Measurements from ENCODE around the gene BRPF3. TPM values are rescaled to one million over a fixed set of nuclear protein-coding genes. Genes with fewer than 3 reads are reported as not detected.
A peak's percentile ranks its signal among the peaks of the same experiment; 100 is the strongest.

The BRPF3 gene
- total and polyA plus RNA-seq, 2 donors, result 15.3 to 17.5 TPM

DNA sequence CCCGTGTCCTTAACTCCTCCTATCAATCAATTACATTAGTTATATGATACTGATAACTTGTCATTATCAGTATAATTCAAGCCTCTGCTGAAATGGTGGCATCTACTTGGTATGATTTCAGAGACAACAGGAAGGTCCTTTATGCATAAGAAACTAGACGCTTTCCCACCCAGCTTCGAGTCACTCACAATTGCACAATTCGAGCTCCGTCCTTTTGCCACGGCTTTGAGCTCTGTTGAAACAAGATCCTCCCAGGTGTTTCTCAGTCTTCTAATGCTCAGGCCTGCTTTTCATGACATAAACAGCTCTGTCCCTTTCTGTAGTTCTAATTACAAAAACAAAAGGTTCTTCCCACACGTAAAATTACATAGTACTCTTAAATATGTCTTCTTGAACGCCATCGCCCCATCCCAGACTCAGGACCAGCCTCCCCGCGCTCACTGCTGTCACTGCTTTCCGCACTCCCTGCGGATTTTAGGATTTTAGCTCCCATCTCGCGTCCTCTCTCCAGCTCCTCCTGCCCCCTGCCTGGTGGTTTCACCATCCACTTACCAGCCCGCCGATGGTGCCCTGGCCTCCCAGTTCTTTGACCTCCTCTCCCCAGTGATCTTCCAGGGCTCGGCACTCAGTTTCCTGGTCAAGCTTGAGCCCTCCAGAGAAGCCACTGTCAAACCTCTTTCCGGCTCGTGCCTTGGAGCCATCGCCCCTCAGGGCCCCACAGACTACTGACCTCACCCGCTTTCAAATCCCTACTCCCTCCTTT lies 50.1 kb downstream of the BRPF3 start:
- Histone ChIP-seq H3K36me3 (ENCODE audit: insufficient read depth) (no peaks in the 10 kb centered on the region), H3K27ac (ENCODE audit: low read depth) (peak overlapping the region; percentile 6), H3K4me3 (ENCODE audit: low read depth, low read length) (no peak overlapping the region), H3K4me1 (ENCODE audit: insufficient read depth) (peaks cover 5% of the 10 kb centered on the region)
- WGBS, result 87% methylated on average over 22 of the region's 22 CpGs
- no peak for DNase-seq (ENCODE audit: extremely low spot score)

DNA sequence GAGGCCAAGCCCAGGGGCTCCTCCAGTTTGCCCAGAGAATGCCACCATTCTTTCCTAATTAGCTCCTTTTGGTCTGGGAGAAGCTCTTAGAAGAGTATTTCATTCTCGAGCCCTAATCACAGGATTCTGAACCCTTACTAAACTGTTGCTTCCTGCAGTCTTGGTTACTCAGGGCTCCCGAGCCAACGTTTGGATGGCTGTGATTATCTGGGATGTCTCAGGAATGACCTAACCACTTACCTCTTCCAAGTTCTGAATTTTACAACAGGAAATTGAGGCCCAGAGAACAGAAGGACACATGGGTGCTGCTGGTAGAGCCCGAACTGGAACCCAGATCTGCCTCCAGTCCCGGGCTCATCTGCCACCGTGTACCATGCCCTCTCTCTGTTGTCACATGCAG lies 51.1 kb downstream of the BRPF3 start:
- Histone ChIP-seq H3K27ac (ENCODE audit: low read depth) (no peak overlapping the region), H3K36me3 (ENCODE audit: insufficient read depth) (no peaks in the 10 kb centered on the region), H3K4me3 (ENCODE audit: low read depth, low read length) (no peak overlapping the region), H3K4me1 (ENCODE audit: insufficient read depth) (peaks cover 5% of the 10 kb centered on the region)
- WGBS, result 56% methylated on average over 6 of the region's 6 CpGs
- DNase-seq (ENCODE audit: extremely low spot score), result no peak

DNA sequence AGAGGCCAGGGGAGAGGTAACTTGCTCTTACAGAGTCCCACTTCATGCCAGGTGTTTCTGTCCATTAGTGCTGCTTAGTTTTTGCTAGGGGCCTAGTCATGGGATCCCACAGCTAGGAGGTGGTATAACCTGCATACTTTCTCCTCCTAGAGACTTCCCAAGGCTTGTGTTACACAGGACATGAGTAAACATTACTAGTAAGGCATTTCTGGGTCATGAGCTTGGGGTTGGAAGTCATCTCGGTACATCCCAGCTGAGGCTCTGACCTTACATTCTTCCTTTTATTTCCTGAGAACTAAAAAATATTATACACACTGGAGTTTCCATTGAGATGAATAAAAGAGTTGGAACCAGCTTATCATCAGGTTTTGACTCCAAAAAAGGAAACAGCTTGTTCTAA lies 52.4 kb downstream of the BRPF3 start:
- Histone ChIP-seq H3K4me3 (ENCODE audit: low read depth, low read length) (no peak overlapping the region), H3K4me1 (ENCODE audit: insufficient read depth) (peaks cover 5% of the 10 kb centered on the region), H3K36me3 (ENCODE audit: insufficient read depth) (no peaks in the 10 kb centered on the region), H3K27ac (ENCODE audit: low read depth) (no peak overlapping the region)
- DNase-seq (ENCODE audit: extremely low spot score), result no peak
- 52% methylated on average over 1 of the region's 1 CpG for WGBS

DNA sequence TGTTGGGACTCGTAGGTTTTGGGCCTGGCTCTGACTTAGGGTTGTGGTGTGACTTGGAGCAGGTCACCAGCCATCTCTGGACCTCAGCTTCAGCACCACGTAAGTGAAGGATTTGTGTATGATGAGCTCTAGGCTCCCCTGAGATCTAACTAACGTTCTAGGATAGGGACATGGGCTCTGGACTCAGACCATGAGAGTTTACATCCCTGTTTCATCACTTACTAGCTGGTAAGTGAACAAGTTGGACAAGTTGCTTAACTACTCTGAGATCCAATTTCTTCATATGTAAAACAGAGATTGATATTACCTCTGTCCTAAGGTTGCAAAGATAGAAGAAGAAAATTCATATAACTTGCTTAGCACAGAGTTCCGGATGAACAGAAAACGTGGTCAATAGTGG lies 53.0 kb downstream of the BRPF3 start:
- no peak overlapping the region for H3K27ac ChIP-seq (ENCODE audit: low read depth)
- no peak for DNase-seq (ENCODE audit: extremely low spot score)
- H3K4me3 ChIP-seq (ENCODE audit: low read depth, low read length), result no peak overlapping the region
- peaks cover 5% of the 10 kb centered on the region for H3K4me1 ChIP-seq (ENCODE audit: insufficient read depth)
- WGBS, result 72% methylated on average over 5 of the region's 5 CpGs
- H3K36me3 ChIP-seq (ENCODE audit: insufficient read depth), result no peaks in the 10 kb centered on the region

DNA sequence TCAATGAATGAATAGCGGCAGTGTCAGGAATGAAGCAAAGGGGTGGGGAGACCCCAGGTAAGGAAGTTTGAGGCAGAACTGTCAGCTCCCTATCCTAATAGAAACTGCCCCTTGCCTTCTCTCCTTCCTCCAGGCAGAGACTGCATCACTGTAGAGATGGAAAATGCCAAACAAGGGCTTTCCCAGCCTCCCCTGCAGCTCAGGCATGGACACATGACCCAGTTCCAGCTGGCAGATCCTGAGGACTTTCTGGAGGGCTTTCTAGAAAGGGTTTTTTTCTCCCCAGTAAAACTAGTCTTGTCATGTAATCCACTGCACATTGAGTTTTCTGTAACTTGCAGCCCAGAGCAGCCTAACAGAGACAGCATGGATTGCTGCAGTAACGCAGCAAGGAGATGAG lies 55.5 kb downstream of the BRPF3 start:
- DNase-seq (ENCODE audit: extremely low spot score), result no peak
- H3K36me3 ChIP-seq (ENCODE audit: insufficient read depth), result no peaks in the 10 kb centered on the region
- WGBS, result 88% methylated on average over 2 of the region's 2 CpGs

DNA sequence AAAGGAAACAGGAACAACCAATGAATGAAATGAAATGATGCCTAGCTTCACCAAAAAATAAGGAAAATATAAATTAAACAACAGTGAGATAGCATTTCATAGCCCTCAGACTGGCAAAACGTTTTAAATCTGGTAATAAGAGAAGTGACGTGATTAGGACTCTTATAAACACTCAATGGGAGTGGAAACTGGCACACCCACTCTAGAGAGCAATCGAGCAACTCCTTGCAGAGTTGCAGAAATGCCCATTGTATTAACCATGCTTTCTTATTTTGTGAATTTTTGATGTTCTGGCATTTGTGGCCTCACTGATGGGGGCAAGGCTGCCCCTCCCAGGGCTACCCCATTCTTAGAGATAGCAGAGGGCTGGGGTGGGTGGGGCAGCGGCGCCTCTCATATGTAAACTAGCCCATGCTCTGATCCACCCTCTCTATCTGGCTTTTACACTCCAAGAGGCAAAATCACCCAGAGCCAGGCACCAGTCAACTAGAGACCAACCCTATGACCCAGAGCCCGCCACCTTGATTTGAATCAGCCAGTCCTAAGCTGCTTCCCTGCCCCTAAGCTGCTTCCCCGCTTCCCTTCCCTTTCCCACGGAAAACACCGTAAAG lies 67.0 kb downstream of the BRPF3 start:
- Histone ChIP-seq H3K36me3 (ENCODE audit: insufficient read depth) (no peaks in the 10 kb centered on the region), H3K27ac (ENCODE audit: low read depth) (no peak overlapping the region), H3K4me3 (ENCODE audit: low read depth, low read length) (no peak overlapping the region), H3K4me1 (ENCODE audit: insufficient read depth) (no peaks in the 10 kb centered on the region)
- no peak for DNase-seq (ENCODE audit: extremely low spot score)
- 74% methylated on average over 9 of the region's 9 CpGs for WGBS

More for the DNA sequence above, 55.5 kb downstream of the BRPF3 start:
- no peak overlapping the region for H3K4me3 ChIP-seq (ENCODE audit: low read depth, low read length)
- no peak overlapping the region for H3K27ac ChIP-seq (ENCODE audit: low read depth)
- H3K4me1 ChIP-seq (ENCODE audit: insufficient read depth), result peaks cover 5% of the 10 kb centered on the region

DNA sequence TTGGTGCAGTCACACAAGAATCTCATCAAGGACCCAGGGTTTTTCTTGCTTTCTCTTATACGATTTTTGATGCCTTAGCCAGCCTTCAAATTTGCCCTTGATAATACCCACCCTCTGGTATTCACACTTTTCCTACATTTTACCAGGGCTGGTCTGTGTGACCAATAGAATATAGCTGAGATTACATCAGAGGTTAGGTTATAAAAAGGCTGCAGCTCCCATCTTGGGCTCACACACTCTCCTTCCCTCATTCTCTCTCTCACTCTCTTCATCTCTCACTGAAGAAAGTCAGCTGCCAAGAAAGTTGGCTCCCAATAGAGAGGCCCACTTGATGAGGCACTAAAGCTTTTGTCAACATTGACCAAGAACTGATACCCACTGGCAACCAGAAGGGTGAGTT lies 69.2 kb downstream of the BRPF3 start:
- no peak overlapping the region for H3K4me3 ChIP-seq (ENCODE audit: low read depth, low read length)
- WGBS, result 82% methylated on average over 1 of the region's 1 CpG
- DNase-seq (ENCODE audit: extremely low spot score), result no peak
- no peaks in the 10 kb centered on the region for H3K4me1 ChIP-seq (ENCODE audit: insufficient read depth)
- H3K36me3 ChIP-seq (ENCODE audit: insufficient read depth), result no peaks in the 10 kb centered on the region
- H3K27ac ChIP-seq (ENCODE audit: low read depth), result no peak overlapping the region

DNA sequence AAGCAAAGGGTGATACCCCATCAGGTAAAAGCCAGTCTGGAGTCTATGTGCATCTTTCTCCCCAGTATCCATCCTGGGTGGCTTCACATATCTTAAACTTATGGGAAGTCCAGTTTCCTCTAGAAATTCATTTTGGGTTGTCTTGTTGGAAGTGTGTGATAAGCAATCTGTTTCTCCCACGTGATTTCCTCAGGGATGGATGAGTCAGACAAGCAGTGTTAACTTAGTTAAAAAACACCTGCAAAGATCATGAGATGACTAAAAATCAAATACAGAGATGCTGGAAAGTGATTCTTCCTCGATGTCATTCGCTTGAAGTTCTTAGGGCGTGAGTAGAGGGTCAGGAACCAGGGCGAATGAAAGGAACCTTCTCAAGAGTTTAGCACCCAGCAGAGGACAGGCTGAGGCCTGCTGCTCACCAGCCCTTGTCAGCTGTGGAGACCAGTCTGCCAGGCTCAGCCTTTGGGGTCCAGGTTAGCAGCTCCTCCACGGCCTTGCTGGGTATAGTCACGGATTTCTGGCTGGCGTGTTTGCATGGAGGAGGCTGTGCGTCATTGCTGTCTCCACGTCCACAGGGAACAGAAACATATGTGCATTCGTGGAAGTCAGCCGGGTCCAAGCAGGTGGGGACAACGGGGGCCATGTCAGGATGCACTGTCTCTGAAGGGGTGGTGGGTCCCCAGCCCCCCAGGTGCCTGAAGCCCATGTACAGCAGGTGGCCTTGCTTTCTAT lies 70.5 kb downstream of the BRPF3 start:
- Histone ChIP-seq H3K4me3 (ENCODE audit: low read depth, low read length) (no peak overlapping the region), H3K27ac (ENCODE audit: low read depth) (no peak overlapping the region), H3K36me3 (ENCODE audit: insufficient read depth) (no peaks in the 10 kb centered on the region), H3K4me1 (ENCODE audit: insufficient read depth) (no peaks in the 10 kb centered on the region)
- WGBS, result 91% methylated on average over 13 of the region's 13 CpGs
- DNase-seq (ENCODE audit: extremely low spot score), result no peak

DNA sequence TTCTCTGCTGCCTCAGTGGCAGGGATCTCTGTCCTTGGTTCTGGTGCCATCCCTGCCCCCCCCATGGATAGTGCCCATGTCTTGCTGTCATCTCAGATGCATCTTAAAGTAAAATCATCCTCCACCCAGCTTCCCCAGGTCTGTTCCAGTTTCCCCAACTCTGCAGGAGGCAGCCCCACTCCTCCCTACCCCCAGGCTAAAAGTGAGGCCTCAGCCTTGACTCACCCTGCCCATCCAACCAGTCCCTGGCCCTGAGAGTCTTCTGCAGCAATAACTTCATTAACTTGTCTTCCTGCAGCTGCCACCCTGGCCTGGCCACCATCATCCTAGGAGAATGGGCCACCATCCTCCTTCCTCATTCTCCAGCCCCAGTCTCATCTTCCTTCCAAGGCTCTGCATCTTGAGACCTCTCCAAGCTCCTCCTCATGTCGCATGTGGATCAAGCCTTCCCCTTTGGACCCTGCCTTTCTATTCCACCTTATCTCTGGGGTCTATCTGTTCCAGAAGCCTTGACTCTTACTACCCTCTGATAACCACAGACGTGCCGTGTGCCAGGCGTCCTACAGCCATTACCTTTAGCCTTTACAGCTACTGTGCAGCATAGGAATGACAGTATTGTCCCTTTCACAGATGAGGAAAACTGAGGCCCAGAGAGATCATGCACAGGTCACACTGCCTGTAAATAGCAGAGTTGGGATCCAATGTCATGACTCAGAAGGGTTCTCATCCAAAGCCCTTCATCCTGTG lies 71.4 kb downstream of the BRPF3 start:
- no peak for DNase-seq (ENCODE audit: extremely low spot score)
- H3K4me1 ChIP-seq (ENCODE audit: insufficient read depth), result no peaks in the 10 kb centered on the region

DNA sequence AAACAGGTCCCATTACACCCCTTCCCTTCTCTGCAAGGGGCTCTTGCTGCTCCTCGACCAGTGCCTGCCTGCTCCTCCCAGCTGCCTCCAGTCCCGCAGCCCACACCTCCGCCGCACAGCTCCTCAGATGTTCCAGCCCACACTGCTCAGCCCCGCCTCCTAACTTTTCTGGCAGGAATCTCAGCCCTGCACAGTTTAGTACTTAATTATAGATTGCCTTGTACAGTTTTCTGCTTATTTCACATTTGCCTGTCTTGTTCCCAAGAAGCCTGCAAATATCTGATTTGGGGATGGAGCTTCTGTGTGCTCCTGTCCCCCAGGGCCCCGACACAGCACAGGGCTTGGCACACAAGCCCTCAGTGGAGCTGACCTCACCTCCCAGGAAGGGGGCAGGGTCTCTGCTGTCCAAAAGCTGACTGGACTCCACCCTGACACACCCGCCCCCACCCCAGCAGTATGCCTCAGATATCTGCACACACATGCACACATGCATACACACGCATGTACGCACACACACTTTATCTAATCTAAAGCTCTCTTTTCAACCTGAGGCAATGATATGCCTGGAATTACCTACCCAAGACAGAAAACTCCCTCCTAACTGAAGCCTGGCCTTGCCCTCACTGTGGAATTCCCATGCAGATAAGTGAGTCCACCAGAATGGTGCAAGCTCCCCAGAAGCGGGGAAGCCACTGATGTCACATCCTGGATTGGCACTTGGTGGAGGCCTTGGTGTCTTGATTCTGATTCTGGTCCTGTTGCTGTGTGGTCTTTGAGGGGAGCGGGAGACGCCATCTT lies 72.1 kb downstream of the BRPF3 start:
- DNase-seq (ENCODE audit: extremely low spot score), result no peak

More for the DNA sequence above, 71.4 kb downstream of the BRPF3 start:
- Histone ChIP-seq H3K4me3 (ENCODE audit: low read depth, low read length) (no peak overlapping the region), H3K36me3 (ENCODE audit: insufficient read depth) (no peaks in the 10 kb centered on the region), H3K27ac (ENCODE audit: low read depth) (no peak overlapping the region)
- WGBS, result 91% methylated on average over 4 of the region's 4 CpGs

DNA sequence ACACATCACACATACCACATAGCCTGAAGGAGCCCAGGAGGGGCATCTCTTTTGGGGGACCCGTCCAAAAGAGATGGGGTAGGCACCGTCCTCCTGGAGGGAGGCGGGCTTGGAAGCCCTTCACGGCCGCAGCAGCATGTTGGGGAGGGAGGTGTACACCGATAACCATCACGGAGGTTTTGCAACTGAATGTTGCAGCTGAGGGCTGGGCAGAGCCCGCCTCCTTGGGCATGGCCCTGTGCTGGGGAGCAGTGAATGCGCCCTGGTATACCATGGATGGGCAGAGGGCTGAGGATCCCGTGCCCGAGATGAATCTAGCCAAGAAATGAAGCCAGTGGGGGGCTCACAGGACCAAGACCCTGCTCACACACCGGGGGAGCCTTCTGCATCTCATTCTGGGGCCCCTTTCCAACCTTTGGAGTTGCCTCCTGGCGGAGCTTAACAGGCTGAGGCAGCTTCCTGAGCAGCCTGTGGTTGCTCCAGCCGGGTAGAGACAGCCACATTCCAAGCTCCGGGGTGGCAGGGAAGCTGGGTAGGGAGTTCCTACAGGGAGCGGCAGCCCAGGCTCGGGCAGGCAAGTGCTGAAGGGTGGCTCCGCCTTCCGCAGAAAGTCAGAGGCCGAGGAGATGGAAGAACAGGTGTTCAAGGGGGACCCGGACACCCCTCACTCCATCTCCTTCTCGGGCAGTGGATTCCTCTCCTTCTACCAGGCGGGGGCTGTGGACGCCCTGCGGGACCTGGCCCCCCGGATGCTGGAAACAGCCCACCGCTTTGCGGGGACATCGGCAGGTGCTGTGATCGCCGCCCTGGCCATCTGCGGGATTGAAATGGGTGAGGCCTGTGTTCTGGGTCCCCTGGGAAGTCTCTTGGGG lies 73.5 kb downstream of the BRPF3 start, which contains the start of gene PNPLA1:
Gene PNPLA1 (plus strand): TSS at position 227 of the 872 bp plus-strand sequence. CDS start 400 bp downstream, at position 627.
- H3K4me3 ChIP-seq (ENCODE audit: low read depth, low read length), result no peak within 1 kb of the TSS
- no peak within 1 kb of the TSS for H3K27ac ChIP-seq (ENCODE audit: low read depth)
- DNase-seq (ENCODE audit: extremely low spot score), result no peak
- 71% methylated on average over 32 of the region's 32 CpGs for WGBS
- H3K36me3 ChIP-seq (ENCODE audit: insufficient read depth), result no peaks in the 10 kb centered on the region
- H3K4me1 ChIP-seq (ENCODE audit: insufficient read depth), result no peaks in the 10 kb centered on the region

More for the DNA sequence above, 72.1 kb downstream of the BRPF3 start:
- no peaks in the 10 kb centered on the region for H3K4me1 ChIP-seq (ENCODE audit: insufficient read depth)
- 58% methylated on average over 12 of the region's 12 CpGs for WGBS
- H3K4me3 ChIP-seq (ENCODE audit: low read depth, low read length), result no peak overlapping the region
- no peaks in the 10 kb centered on the region for H3K36me3 ChIP-seq (ENCODE audit: insufficient read depth)
- no peak overlapping the region for H3K27ac ChIP-seq (ENCODE audit: low read depth)

DNA sequence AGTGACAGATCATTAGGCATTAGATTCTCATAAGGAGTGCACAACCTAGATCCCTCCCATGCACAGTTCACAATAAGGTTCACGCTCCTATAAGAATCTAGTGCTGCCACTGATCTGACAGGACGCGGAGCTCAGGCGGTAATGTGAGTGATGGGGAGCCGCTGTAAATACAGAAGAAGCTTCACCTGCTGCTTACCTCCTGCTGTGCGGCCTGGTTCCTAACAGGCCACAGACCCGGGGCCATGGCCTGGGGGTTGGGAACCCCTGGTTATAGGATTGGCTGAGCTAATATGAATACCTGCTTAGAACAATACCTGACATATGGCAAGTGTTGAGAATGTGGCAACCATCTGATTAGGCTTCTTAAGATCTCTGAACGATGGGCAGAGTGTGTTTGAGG lies 75.7 kb downstream of the BRPF3 start:
- no peak overlapping the region for H3K27ac ChIP-seq (ENCODE audit: low read depth)
- DNase-seq (ENCODE audit: extremely low spot score), result no peak
- H3K36me3 ChIP-seq (ENCODE audit: insufficient read depth), result no peaks in the 10 kb centered on the region
- H3K4me1 ChIP-seq (ENCODE audit: insufficient read depth), result no peaks in the 10 kb centered on the region
- WGBS, result 84% methylated on average over 8 of the region's 8 CpGs
- H3K4me3 ChIP-seq (ENCODE audit: low read depth, low read length), result no peak overlapping the region

All from urinary bladder (tissue), 4 donors.